Right hindlimb (tissue), 1 donor: ENCODE measurements around the gene POLN.
"Not testable (repeated sequence)": the region's sequence is repeated elsewhere in the genome, so short reads cannot be mapped to it uniquely, and the experiment has no call there.

Experiments
- DNase-seq: peaks from one replicate; pipeline ENCODE4 v3.0.0-alpha.2; 2018

POLN gene

DNA sequence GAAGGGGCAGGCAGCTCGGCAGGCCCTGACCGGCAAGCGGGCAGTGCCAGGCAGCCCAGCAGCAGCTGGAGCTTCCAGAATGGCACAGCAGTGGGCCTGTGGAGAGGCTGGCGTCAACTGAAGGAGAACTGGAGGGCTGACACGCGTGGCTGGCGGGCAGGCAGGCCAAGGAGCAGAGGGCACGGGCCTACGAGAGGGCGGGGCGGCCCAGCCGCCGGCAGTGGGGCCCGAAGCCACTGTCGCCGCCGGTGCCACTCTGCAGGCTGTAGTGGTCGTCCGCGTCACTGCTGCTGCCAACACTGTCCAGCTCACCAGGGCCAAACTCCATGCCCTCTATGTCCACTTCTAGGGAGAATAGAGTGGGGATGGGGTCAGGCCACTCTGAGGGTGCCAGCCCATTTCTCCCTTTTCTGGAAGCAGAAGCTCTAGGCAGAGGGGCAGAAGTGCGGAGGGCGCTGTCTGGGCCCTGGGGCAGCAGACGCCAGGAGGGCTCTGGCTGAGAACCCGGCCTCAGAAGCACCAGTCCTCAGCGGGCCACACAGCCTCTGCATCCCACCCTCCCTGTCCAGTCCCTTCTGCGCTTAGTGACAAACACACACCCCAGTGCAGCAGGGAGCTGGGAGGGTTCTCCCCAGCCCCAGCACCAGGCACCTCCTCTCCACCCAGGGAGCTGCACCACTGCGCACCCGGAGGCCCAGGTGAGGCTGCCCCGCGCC lies 8.6 kb upstream of the POLN start:
- DNase-seq: peak; percentile 12

DNA sequence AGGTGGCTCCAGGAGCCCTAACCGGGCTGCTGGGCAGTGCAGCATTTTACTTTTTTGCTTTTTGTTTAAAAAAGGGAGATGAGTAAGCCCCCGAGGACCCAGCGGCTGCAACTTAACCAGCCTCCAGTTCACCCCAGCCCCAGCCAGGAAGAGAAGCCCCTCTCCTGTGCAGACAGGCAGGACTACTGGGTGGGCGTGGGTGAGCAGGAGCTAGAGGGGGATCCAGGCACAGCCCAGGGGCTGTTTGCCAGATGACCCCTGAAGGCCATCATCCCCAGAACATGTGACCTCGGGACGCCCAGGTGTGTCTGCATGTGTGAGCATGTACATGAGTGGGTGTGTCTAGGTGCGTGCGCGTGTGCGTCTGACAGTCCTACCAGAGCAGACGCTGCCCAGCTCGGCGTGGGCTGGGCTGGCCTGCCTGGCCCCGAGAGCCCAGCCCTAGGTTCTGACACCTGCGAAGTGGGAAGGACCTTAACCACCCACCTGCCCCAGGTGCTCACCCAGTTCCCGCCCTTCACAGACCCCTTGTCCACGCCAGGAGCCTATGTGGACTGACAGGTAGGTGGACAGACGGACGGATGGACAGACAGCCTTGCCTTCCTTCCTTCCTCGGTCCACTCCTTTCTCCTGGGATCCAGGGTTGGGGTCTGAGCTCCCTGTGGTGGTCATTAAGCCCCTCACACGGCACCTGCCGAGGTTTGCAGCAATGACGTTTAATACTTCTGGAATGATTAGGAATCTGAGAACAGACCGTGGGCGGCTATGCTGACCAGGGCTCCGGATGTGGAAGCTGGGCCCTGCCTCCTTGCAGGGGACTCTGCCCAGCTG lies 7.8 kb upstream of the POLN start:
- no peak for DNase-seq

DNA sequence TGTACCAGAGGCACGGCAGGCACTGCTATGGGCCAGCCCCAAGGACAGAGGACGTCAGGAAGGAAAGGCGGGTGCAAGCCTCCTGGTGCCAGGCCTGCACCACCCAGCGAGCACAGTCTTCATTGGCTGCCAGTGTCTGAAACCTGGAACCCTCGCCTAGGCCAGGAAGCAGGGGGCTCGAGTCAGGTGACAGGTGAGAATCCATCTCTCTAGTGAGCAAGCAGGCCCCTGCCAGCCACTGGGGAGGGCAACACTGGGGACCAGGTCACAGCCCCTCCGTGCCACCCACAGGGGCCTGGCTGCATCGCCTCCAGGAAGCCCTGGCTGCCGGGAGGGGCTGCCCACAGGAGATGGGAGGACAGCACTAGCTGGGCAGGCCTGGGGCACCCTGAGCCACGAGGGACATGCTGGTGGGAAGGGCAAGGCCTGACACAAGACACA lies 6.9 kb upstream of the POLN start:
- DNase-seq: no peak

DNA sequence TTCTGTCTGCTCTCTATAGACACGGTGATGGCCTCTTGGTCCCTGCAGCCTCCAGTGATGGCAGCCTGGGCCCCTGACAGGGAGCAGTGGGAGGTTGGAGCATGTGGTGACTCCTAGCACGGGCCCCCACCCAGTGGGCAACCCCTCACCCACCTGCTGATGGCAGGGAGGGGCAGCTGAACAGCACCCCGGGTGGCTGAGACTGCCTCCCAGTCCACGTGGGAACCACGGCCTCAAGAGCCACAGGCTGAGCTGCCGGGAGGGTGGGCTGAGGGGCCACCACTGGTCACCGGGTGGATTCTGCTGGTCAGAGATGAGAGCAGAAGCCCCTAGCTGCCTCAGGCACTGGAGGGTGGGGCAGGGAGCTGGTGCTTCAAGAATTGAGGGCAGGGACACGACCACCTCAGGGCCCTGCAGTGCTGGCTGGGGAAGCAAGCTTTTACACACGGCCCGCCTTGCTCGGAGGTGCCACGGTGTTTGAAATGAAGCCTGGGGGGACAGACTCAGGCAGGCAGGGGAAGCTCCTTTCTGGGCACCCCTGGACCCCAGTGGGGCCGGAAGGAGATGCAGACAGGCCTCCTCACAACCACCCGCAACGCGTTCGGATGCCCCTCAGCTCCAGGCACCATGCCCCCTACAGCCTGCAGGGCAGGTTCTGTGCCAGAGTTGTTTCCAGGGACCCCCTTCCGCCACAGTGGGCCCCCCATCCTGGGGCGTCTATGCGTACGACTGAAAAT lies 6.3 kb upstream of the POLN start:
- DNase-seq: no peak

DNA sequence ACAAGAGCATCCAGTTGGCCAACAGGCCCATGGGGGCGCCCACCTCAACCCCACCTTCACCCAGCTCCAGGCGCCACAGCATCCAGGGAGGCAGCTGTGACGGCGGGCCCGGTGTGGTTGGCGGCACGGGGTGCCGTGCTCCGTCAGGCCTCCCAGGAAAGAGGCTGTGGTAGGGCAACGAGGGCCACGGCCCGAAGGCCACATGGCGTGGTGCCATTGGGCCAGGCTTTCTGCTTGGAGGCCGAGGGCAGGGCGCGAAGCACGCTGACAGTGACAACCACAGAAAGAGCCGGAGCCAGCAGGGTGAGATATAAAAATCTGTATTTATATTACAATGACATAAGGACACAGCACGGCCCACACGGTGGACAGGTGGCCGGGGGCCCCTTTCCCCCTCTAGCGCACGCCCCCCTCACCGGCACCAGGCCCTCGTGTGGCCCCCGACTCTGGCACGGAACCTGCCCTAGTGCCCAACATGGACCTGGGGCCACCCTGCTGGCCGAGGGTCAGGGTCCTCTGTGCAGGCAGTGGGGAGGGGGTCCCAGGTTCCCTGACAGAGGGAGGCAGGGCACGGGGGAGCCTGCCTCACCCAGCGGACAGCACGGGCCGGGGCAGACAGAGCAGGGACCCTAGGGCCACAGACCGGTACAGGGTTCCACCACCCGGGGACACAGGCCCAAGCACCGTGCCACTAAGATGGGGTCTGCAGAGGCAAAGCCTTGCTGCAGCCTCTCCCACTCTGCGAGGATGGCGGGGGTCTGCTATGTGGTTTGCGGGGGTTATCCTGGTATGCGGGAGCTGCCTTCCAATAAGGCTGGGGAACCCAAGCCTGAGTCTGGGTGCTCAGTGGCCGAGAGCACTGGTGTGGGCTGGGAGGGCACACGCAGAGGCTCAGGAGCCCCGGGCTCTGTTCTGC lies 5.5 kb upstream of the POLN start:
- DNase-seq: peak; percentile 25

DNA sequence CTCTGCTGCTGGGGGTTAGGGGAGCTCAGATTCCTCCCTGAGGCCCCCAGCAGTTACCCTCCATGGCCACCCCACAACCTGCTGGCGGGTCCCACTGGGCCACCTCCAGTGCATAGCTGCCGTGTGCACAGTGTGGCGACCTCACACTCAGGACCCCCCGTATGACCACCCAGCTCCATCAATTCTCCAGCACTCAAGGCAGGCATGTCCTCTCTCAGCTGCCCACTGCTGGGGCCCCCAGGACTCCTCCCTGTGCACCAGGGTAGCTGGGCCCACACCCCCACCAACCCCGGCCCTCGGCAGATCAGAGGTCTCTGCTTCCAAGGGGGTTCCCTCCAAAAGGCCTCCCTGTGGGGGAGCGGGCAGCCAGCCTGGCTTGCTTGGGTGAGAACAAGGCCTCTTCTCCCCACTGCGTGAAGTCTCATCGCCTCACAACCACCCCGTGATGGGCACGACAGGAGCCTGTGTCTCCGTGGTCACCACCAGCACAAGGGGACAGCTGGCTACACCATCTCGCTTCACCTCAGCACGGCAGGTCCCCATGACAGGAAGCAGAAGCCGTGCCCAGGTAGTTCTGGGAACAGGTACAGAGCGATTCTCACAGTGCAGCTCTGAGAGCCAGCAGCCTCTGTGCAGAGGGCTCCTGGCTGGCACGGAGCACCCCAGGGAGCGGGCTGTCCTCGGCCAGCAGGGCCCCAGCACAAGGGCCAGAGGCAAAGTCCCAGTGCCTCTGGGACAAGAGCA lies 4.6 kb upstream of the POLN start:
- DNase-seq: no peak

DNA sequence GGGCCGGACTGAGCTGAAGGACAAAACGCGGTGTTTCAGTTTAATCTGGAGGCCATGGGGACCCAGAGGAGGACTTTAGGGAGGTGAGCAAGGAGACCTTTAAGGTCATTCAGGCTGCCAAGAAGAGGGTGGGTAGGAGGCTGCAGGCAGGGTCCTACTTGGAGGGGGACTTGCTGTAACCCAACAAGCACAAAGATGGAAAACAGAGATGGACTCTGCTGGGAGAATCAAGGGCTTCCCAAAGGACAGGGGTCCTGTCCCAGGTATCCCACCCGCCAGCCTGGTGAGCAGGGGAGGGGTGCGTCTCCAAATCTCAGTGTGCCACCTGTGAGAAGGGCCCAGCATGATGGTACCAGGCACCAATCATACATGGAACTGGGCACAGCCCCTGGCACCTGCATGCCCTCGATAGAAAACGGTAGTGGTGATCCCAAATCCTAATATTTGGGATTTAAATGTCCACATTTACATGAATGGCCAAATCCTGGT lies 3.9 kb upstream of the POLN start:
- no peak for DNase-seq

DNA sequence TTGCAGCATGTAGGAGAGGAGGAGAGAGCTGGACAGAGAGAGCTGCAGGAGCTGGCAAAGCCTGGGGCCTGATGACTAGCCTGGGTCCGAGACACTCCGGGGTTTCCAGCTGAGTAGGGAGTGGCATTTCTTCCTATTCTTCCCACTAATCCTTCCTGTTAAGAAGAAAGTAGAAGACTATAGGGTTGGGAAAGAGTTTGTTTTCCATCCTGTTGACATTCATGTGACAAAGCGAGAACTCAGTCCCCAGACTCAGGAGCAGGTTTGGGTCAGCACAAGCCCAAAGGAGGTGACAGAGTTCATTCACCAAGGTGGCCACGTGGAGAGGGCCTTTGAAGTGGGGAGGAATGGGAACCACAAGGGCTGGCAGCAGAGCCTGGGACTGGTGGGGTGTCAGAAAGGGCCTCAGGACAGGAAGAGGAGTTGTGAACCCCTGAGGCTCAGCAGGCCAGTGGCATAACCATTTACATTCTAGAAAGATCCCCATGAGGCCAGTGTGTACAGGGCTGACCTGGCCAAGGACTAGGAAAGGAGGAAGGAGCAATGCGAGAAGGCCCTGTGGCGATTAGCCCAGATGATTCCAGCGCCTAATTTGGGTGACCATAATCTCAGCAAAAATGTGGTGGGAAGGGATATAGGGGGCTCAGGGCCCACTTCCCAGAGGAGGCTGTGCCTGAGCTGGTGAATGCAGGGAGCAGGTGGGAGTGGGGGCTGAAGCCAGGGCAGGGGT lies 3.3 kb upstream of the POLN start:
- DNase-seq: no peak

DNA sequence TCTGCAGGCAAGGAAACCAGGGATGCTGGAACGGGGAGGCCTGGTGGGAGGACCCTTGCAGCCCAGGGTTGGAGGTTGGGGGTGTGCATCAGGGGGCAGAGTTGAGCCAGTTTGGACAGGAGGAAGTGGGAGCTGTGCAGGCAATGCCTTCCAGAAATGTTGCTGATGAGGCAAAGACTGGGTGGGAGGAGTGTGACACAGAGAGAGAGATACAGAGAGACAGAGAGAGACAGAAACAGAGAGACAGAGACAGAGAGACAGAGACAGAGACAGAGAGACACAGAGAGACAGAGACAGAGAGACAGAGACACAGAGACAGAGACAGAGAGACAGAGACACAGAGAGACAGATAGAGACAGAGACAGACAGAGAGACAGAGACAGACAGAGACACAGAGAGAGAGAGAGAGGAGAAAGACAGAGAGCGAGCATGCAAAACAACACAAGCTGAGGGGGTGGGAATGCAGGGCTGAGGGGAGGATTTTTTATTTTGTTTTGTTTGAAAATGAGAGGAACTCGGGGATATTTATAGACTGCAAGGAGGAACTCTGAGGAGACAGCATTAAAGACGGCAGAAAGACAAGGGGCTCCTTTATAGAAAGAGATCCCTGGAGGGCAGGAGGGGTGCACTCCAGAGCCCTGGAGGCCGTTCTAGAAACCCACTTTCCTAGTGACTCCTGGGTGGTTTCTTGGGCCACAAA lies 1.9 kb upstream of the POLN start:
- peak; percentile 74 for DNase-seq

DNA sequence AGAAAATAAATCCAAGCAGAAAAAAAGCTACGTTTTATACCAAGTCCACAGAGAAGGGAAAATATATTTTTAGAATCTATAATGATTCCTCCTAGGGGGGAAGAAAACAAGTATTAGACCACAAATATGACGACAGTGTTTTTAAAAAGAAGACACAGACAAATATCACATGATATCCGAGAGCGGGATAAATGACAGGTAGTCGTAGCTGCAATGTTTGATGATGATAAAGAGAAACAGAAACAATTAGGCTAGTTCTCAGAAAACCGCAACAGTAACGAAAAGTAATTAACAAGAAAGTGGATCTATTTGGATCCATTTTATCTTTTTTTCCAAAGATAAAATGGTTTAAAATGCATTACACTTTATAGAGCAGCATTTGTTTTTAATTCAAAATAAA lies 918 bp downstream of the POLN start:
- no peak for DNase-seq

DNA sequence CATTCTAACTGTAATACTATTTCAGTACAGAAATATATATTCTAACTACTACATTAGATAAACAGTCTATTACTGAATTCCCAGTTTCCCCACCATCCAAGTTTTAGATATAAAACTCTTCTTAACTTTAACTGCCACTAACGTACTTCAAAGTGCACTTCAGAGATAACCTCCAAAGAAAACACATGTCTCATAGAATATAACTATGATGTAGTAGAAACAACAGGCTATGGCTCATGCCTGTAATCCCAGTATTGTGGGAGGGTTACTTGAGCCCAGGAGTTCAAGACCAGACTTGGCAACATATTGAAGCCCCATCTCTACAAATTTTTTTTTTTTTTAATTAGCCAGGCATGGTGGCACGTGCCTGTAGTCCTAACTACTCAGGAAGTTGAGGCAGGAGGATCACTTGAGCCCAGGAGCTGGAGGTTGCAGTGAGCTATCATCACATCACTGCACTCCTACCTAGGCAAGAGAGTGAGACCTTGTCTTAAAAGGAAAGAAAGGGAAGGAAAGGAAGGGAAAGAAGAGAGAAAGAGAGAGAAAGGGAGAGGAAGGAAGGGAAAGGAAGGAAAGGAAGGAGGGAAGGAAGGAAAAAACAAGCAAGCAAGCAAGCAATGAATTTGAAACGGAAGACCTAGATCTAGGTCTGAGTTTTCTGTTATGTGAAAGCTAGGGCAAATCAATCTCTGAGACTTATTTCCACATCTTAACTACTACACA lies 4.8 kb downstream of the POLN start:
- no peak for DNase-seq

DNA sequence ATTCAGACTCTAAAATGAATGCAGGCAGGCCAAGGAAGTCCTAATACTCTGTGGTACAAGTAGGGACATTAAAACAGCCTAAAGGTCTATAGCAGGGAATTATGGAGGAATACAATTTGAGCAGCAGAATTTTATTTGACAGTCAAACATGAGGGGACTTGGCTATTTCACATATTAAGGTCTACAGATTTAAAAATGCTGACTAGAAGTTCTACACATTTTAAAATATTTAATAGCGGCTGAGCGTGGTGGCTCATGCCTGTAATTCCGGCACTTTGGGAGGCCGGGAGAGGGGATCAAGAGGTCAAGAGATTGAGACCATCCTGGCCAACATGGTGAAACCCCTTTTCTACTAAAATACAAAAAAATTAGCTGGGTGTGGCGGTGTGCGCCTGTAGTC lies 10.8 kb downstream of the POLN start:
- no peak for DNase-seq

DNA sequence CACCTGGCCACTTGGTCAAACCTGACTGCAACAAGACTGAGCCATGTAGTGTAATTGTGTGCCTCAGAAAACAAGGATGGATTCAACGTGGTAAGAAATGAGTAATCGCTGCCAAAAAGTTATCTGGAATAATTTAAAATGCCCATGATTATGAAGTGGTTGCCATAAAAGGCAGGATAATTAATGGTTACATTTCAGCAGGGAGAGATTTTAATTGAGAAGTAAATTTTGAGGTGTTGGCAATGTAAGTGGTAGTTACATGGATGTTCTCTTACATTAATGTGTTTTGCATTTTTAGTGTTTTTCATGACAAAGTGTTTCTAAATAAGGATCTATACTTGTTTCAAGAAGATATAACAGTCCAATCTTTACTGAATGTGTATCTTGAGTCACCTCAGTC lies 15.7 kb downstream of the POLN start:
- no peak for DNase-seq

DNA sequence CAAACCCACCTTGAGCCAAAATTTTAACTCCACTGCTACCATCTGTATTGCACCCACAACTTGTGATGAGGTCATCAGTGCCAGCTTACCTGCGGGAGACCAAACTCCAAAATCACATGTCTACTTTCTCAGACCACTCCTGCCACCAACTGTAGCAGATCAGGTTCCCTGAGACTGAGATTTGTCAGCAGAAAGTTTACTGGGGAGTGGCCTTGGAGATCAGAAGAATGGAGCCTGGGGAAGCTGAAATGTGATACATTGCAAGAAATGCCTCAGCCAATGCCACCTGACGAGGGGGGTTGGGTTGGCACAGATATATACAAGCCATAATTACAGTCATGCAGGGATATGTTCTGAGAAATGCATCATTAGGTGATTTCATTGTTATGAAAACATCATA lies 19.1 kb downstream of the POLN start:
- no peak for DNase-seq

DNA sequence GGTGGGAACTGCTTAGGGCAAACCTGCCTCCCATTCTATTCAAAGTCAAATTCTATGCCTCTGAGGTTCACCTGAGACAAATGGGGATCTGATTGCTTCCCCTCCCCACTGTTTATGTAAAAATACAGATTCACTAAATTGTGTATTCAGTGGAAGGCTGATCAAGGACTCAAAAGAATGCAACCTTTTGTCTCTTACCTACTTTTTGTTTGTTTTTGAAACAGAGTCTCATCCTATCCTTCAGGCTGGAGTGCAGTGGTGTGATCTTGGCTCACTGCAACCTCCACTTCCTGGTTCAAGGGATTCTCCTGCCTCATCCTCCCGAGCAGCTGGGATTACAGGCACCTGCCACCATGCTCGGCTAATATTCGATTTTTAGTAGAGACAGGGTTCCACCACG lies 20.5 kb downstream of the POLN start:
- not testable (repeated sequence) for DNase-seq

DNA sequence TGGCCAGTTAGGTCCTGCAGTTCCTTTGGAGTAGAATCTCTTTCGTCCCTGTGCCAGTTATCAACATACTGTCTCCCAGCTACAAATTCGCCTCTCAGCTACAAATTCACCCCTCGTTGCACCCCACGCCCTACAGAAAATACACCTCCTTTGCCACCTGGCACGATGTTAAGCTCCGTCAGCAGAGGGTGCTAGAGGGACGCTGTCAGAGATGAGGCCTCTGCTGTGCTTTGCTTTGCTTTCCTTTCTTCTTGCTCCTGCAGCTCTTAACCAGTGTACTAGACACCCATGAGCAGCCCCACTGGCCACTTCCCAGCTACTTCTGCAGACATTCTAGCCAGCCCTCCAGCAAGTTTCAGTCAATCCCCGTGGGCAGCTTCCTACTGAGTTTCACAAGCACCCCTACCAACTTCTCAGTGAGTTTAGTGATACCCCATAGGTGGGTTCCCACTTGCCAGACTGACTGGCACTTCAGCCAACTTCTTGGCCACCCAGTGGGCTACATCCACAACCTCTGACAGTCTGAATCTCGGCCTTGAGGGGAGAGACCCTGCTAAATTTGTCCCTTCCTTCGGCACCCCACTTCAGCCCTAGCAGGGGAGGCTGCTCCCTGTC lies 21.8 kb downstream of the POLN start:
- peak; percentile 75 for DNase-seq

DNA sequence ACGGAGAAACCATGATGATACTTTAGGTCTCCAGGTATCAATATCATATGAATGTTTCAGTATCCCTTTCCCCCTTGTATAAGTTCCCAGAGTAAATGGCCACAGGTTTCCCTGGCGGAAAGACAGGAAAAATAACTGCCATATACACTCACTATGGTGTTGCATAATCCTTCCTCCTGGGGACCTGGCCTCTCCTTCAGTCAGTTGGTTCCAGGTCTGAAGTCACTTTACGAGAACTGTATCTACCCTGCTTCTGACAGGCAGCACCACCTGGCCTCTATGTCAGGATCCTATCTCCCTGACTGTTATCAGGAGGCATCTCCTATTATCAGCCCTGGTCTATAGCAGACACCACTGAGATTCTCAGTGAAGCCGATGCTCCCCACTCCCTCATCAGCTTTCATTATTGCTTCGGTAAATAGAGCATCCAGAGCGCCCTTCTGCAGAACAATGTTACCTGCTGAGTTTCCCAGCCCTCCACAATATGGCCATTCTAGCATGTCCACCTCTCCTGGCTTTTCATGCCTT lies 22.6 kb downstream of the POLN start:
- DNase-seq: no peak

DNA sequence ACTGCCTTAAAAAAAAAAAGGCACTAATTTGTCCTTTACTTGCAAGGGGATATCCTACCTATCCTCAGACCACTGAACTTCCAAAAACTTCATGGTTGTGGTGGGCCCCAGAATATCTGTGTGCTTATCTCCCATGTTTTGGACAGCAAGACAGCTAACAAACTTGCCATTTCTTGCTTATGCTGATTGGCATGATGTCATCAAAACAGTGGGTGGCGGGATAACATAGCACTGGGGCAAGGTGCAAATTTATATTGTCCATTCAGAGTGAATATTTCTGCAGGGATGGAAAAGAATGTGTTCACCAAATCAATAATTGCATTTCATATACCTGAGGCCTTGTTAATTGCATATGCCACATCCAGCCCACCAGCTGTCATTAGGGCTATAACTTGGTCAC lies 23.5 kb downstream of the POLN start:
- DNase-seq: no peak

DNA sequence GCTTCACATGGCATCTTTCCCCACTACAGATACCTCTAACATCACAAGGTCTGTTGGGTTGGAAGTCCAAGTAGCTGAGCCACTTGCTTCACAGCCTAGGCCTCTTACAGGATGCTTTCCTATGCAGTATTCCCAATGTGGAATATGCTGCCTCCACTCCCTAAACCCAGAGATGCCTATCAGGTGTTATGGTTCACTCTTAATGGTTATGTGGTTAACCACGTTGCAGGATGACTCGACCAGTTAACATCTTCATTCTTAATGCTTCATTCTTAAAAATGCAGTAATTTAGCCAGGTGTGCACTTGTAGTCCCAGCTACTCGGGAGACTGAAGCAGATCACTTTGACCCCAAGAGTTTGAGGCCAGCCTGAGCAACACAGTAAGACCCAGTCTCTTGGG lies 24.2 kb downstream of the POLN start:
- no peak for DNase-seq
